H9 (cell line): Measurements from ENCODE around the gene FBH1. TPM values are rescaled to one million over a fixed set of nuclear protein-coding genes. Genes with fewer than 3 reads are reported as not detected.

ENCODE experiments used
- DNase-seq: peaks from one replicate; pipeline ENCODE4 v3.0.0-alpha.2; 2017
- H2AFZ ChIP-seq: one replicate; pipeline ENCODE4 v1.6.1; 2013; ENCODE audit warnings: mild to moderate bottlenecking, low read length, control low read depth, moderate library complexity
- H2AK5ac ChIP-seq: 2 replicates; pipeline ENCODE4 v1.6.1; 2013; ENCODE audit warnings: low read length, control low read depth, mixed read lengths; ENCODE audit not compliant: insufficient read length
- H2BK120ac ChIP-seq: one replicate; pipeline ENCODE4 v1.6.1; 2013; ENCODE audit warnings: low read depth, mild to moderate bottlenecking, low read length, control low read depth, inconsistent platforms; ENCODE audit not compliant: poor library complexity, severe bottlenecking
- H2BK12ac ChIP-seq: 2 replicates; pipeline ENCODE4 v1.6.1; 2013; ENCODE audit warnings: low read length, control low read depth, mixed read lengths, low read depth; ENCODE audit not compliant: insufficient read length
- H2BK15ac ChIP-seq: 2 replicates; pipeline ENCODE4 v1.6.1; 2013; ENCODE audit warnings: low read depth, low read length, control low read depth
- H2BK20ac ChIP-seq: one replicate; pipeline ENCODE4 v1.6.1; 2013; ENCODE audit warnings: low read depth, mild to moderate bottlenecking, low read length, control low read depth, inconsistent platforms; ENCODE audit not compliant: poor library complexity, severe bottlenecking
- H2BK5ac ChIP-seq: 2 replicates; pipeline ENCODE4 v1.6.1; 2013; ENCODE audit warnings: low read length, control low read depth, mixed read lengths; ENCODE audit not compliant: insufficient read length
- H3K14ac ChIP-seq: 2 replicates; pipeline ENCODE4 v1.6.1; 2013; ENCODE audit warnings: low read length, control low read depth; ENCODE audit not compliant: insufficient read depth
- H3K18ac ChIP-seq: 2 replicates; pipeline ENCODE4 v1.6.1; 2013; ENCODE audit warnings: low read depth, mild to moderate bottlenecking, mixed read lengths, low read length, control low read depth; ENCODE audit not compliant: insufficient read length
- H3K23ac ChIP-seq: 2 replicates; pipeline ENCODE4 v1.6.1; 2013; ENCODE audit warnings: low read length, control low read depth, mixed read lengths, low read depth; ENCODE audit not compliant: insufficient read length
- H3K23me2 ChIP-seq: 2 replicates; pipeline ENCODE4 v1.6.1; 2013; ENCODE audit warnings: low read depth, mild to moderate bottlenecking, mixed read lengths, low read length, control low read depth; ENCODE audit not compliant: insufficient read length, poor library complexity, severe bottlenecking
- H3K27ac ChIP-seq: 2 replicates; pipeline ENCODE4 v1.5.1; 2013; ENCODE audit warnings: low read length, control low read depth, mixed read lengths, low read depth; ENCODE audit not compliant: insufficient read length
- H3K27me3 ChIP-seq: 2 replicates; pipeline ENCODE4 v1.6.1; 2013; ENCODE audit warnings: low read length, control low read depth, inconsistent platforms; ENCODE audit not compliant: insufficient read depth
- H3K4ac ChIP-seq: 2 replicates; pipeline ENCODE4 v1.6.1; 2013; ENCODE audit warnings: low read depth, mild to moderate bottlenecking, control low read depth, inconsistent platforms, low read length, moderate library complexity
- H3K4me1 ChIP-seq: 2 replicates; pipeline ENCODE4 v1.6.1; 2013; ENCODE audit warnings: low read length, control low read depth, inconsistent platforms; ENCODE audit not compliant: insufficient read depth
- H3K4me2 ChIP-seq: 2 replicates; pipeline ENCODE4 v1.6.1; 2013; ENCODE audit warnings: low read length, control low read depth, mixed read lengths; ENCODE audit not compliant: insufficient read length, insufficient read depth
- H3K56ac ChIP-seq: 2 replicates; pipeline ENCODE4 v1.6.1; 2013; ENCODE audit warnings: low read depth, mild to moderate bottlenecking, mixed read lengths, low read length, control low read depth; ENCODE audit not compliant: insufficient read length
- H3K79me1 ChIP-seq: 2 replicates; pipeline ENCODE4 v1.6.1; 2013; ENCODE audit warnings: low read depth, mild to moderate bottlenecking, moderate library complexity, low read length, control low read depth, inconsistent platforms; ENCODE audit not compliant: insufficient read depth, poor library complexity, severe bottlenecking
- H3K79me2 ChIP-seq: 2 replicates; pipeline ENCODE4 v1.6.1; 2013; ENCODE audit warnings: low read length, control low read depth, inconsistent platforms; ENCODE audit not compliant: insufficient read depth
- H3K9ac ChIP-seq: 2 replicates; pipeline ENCODE4 v1.6.1; 2013; ENCODE audit warnings: low read length, control low read depth, mixed read lengths; ENCODE audit not compliant: insufficient read length; ENCODE audit errors: extremely low read depth
- H3K9me3 ChIP-seq: one replicate; pipeline ENCODE4 v1.6.1; 2013; ENCODE audit warnings: low read depth, low read length, inconsistent platforms; ENCODE audit not compliant: control insufficient read depth
- H3T11ph ChIP-seq: one replicate; pipeline ENCODE4 v1.6.1; 2013; ENCODE audit warnings: mild to moderate bottlenecking, low read length, control low read depth, inconsistent platforms
- H4K20me1 ChIP-seq: one replicate; pipeline ENCODE4 v1.6.1; 2013; ENCODE audit not compliant: control insufficient read depth, insufficient read length, insufficient read depth
- H4K5ac ChIP-seq: 2 replicates; pipeline ENCODE4 v1.6.1; 2013; ENCODE audit warnings: low read depth, mild to moderate bottlenecking, mixed read lengths, low read length, control low read depth; ENCODE audit not compliant: insufficient read length
- H4K8ac ChIP-seq: replicated peaks from 2 replicates; pipeline ENCODE4 v1.6.1; 2013; ENCODE audit warnings: low read length, control low read depth, mixed read lengths, low read depth; ENCODE audit not compliant: insufficient read length
- H4K91ac ChIP-seq: 2 replicates; pipeline ENCODE4 v1.6.1; 2013; ENCODE audit warnings: low read depth, mild to moderate bottlenecking, moderate library complexity, mixed read lengths, low read length, control low read depth; ENCODE audit not compliant: insufficient read length
- H3K27ac Mint-ChIP-seq, 3 experiments: 2 replicates in 2 of 3; 3 replicates in 1 of 3; pipeline ENCODE4 v1.8.0; 2020 to 2021; ENCODE audit warnings: mixed read lengths in 3 of 3, mild to moderate bottlenecking in 1 of 3, moderate library complexity in 1 of 3
- H3K27me3 Mint-ChIP-seq: 2 replicates; pipeline ENCODE4 v1.8.0; 2021; ENCODE audit warnings: low read depth, mild to moderate bottlenecking, moderate library complexity, mixed read lengths
- H3K36me3 Mint-ChIP-seq, 3 experiments: 2 replicates in 2 of 3; 3 replicates in 1 of 3; pipeline ENCODE4 v1.8.0; 2020 to 2021; ENCODE audit warnings: low read depth in 3 of 3, mixed read lengths in 3 of 3; ENCODE audit not compliant: insufficient read depth in 1 of 3
- H3K4me1 Mint-ChIP-seq, 2 experiments: 2 replicates each; pipeline ENCODE4 v1.8.0; 2020; ENCODE audit warnings: mixed read lengths in 2 of 2
- H3K4me3 Mint-ChIP-seq, 2 experiments: 2 replicates in 1 of 2; 3 replicates in 1 of 2; pipeline ENCODE4 v1.8.0; 2020 to 2021; ENCODE audit warnings: mild to moderate bottlenecking in 2 of 2, mixed read lengths in 2 of 2, moderate library complexity in 1 of 2
- H3K9me3 Mint-ChIP-seq, 2 experiments: 2 replicates in 1 of 2; 3 replicates in 1 of 2; pipeline ENCODE4 v1.8.0; 2020; ENCODE audit warnings: mild to moderate bottlenecking in 2 of 2, mixed read lengths in 2 of 2, moderate library complexity in 1 of 2
- WGBS: extraction: QIAGEN DNeasy Blood & Tissue Kit; methylation state at CpG from one replicate; pipeline ENCODE4 v1.1.7; 2013; ENCODE audit warnings: missing lambda C conversion rate, low lambda C conversion rate, mixed read lengths; ENCODE audit not compliant: insufficient read length; ENCODE audit errors: extremely low coverage; 5-methylcytosine and 5-hydroxymethylcytosine counted together
- total RNA-seq: library from RNA; stranded (reverse); gene quantifications from 2 replicates; pipeline ENCODE4 v1.2.1, GENCODE V29; 2021
- TF ChIP-seq, protein P1 (sequence below): fragments of 200-600 bp; sonication (generic); conservative IDR thresholded peaks from 3 replicates; pipeline ENCODE4 v1.8.0; 2021; ENCODE audit warnings: antibody characterized with exemption, mild to moderate bottlenecking

Gene FBH1
- total RNA-seq, 1 experiment from 2014 or later: 52.2 TPM

DNA sequence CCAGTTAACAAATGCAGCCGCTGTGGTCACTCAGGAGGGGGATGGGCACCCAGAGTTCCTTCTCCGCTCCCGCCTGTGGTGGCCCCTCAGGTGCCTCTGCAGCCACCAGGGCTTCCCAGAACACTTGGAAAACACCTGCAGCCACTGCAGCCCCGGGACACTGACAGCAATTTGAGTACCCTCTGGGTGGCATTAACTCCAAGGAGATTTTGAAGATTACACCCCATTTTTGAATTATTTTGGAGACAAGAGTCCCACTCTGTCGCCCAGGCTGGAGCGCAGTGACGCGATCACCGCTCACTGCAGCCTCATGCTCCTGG lies 55.1 kb downstream of the FBH1 start:
- H3K79me2 ChIP-seq: no peaks in the 10 kb centered on the region
- H3K27me3 ChIP-seq: no peaks in the 10 kb centered on the region
- no peak for DNase-seq
- no peak overlapping the region for H2AFZ ChIP-seq
- peaks cover 3% of the 10 kb centered on the region for H3K23me2 ChIP-seq
- H2BK120ac ChIP-seq: no peak overlapping the region
- Mint-ChIP-seq H3K27me3 (peaks cover 5% of the 10 kb centered on the region), H3K4me3 (no peak overlapping the region), H3K4me1 (peaks cover 31 to 39% of the 10 kb centered on the region in 2 experiments), H3K27ac (no peak overlapping the region), H3K9me3 (no peaks in the 10 kb centered on the region), H3K36me3 (no peaks in the 10 kb centered on the region)
- no CpG with 5 or more reads among the region's 9 CpGs for WGBS
- no peak overlapping the region for H2BK20ac ChIP-seq
- H3K23ac ChIP-seq: no peak overlapping the region
- H3K4me2 ChIP-seq: no peak overlapping the region
- H3K9ac ChIP-seq: no peak overlapping the region
- no peak overlapping the region for H4K91ac ChIP-seq
- no peak overlapping the region for H3K14ac ChIP-seq
- H3K9me3 ChIP-seq: no peaks in the 10 kb centered on the region
- no peak overlapping the region for H2BK15ac ChIP-seq
- no peaks in the 10 kb centered on the region for H3K79me1 ChIP-seq
- H3T11ph ChIP-seq: no peak overlapping the region
- no peaks in the 10 kb centered on the region for H4K20me1 ChIP-seq
- no peak overlapping the region for H2AK5ac ChIP-seq
- H2BK12ac ChIP-seq: no peak overlapping the region
- no peak overlapping the region for H3K56ac ChIP-seq
- TF ChIP-seq, protein P1, sequence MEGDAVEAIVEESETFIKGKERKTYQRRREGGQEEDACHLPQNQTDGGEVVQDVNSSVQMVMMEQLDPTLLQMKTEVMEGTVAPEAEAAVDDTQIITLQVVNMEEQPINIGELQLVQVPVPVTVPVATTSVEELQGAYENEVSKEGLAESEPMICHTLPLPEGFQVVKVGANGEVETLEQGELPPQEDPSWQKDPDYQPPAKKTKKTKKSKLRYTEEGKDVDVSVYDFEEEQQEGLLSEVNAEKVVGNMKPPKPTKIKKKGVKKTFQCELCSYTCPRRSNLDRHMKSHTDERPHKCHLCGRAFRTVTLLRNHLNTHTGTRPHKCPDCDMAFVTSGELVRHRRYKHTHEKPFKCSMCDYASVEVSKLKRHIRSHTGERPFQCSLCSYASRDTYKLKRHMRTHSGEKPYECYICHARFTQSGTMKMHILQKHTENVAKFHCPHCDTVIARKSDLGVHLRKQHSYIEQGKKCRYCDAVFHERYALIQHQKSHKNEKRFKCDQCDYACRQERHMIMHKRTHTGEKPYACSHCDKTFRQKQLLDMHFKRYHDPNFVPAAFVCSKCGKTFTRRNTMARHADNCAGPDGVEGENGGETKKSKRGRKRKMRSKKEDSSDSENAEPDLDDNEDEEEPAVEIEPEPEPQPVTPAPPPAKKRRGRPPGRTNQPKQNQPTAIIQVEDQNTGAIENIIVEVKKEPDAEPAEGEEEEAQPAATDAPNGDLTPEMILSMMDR: no peak
- H3K4me1 ChIP-seq: peaks cover 8% of the 10 kb centered on the region; the same call in 1 of the 2 replicates
- H3K27ac ChIP-seq: no peak overlapping the region
- no peak overlapping the region for H2BK5ac ChIP-seq
- no peak overlapping the region for H4K5ac ChIP-seq
- no peak overlapping the region for H3K4ac ChIP-seq
- no peak overlapping the region for H3K18ac ChIP-seq
- H4K8ac ChIP-seq: no peak overlapping the region
